Measurements from ENCODE around the gene SLC25A23.

Gene SLC25A23

DNA sequence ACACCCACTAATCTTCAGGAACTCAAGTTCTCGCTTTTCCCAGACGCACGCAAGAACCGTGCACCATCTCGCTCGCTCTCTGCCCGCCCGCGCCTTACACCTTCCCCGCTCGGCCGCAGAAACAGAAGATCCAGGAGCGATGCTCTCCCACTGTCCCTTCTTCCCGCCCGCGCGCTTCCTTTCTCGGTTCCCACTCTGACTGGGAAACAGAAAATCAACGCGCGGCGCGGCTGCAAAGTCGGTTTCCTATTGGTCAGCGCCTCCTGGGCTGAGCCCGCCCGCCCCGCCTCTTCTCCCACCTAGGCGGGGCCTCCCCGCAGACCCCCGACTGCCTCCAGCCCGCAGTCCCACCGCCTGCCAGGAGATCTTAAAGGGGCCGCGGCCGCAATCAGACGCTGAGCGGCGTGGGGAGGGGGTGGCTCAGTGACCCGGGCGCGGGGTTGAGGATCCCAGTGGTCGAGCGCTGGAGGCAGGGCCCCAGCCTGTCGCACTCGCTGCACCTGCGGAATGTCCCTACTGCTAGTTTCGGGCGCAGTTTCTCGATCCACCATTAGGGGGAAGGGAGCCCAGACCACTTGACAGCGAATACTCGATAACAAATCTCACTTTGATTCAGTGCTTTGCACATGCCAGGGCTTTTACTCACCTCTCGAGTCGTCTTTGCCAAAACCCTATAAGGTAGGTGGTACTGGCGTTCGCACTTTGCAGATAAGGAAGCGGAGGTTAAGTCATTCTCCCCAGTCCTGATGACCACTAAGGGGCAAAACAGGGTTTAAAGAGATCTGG is 700 bp upstream of the SLC25A23 start (continued):
- TF ChIP-seq, protein P1, sequence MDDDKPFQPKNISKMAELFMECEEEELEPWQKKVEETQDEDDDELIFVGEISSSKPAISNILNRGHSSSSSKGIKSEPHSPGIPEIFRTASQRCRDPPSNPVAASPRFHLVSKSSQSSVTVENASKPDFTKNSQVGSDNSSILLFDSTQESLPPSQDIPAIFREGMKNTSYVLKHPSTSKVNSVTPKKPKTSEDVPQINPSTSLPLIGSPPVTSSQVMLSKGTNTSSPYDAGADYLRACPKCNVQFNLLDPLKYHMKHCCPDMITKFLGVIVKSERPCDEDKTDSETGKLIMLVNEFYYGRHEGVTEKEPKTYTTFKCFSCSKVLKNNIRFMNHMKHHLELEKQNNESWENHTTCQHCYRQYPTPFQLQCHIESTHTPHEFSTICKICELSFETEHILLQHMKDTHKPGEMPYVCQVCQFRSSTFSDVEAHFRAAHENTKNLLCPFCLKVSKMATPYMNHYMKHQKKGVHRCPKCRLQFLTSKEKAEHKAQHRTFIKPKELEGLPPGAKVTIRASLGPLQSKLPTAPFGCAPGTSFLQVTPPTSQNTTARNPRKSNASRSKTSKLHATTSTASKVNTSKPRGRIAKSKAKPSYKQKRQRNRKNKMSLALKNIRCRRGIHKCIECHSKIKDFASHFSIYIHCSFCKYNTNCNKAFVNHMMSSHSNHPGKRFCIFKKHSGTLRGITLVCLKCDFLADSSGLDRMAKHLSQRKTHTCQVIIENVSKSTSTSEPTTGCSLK (tag by site-specific recombination; IDR thresholded peaks at IDR 0.05): no peak
- TF ChIP-seq ZNF16 (tag by site-specific recombination; IDR thresholded peaks at IDR 0.05; ENCODE audit: low read depth): no peak
- TF ChIP-seq ZNF510 (tag by site-specific recombination; IDR thresholded peaks at IDR 0.05; ENCODE audit: insufficient replicate concordance): no peak
- TF ChIP-seq ZNF664 (tag by site-specific recombination; IDR thresholded peaks at IDR 0.05): 0 out of 2 replicates have a peak, but pooled peaks have one; percentile 11
- peak; percentile 35; the same call in 1 of the 2 replicates for TF ChIP-seq WT1 (tag by site-specific recombination; IDR thresholded peaks at IDR 0.05)
- no peak for TF ChIP-seq ZNF768 (tag by site-specific recombination; IDR thresholded peaks at IDR 0.05)
- TF ChIP-seq, protein P2, sequence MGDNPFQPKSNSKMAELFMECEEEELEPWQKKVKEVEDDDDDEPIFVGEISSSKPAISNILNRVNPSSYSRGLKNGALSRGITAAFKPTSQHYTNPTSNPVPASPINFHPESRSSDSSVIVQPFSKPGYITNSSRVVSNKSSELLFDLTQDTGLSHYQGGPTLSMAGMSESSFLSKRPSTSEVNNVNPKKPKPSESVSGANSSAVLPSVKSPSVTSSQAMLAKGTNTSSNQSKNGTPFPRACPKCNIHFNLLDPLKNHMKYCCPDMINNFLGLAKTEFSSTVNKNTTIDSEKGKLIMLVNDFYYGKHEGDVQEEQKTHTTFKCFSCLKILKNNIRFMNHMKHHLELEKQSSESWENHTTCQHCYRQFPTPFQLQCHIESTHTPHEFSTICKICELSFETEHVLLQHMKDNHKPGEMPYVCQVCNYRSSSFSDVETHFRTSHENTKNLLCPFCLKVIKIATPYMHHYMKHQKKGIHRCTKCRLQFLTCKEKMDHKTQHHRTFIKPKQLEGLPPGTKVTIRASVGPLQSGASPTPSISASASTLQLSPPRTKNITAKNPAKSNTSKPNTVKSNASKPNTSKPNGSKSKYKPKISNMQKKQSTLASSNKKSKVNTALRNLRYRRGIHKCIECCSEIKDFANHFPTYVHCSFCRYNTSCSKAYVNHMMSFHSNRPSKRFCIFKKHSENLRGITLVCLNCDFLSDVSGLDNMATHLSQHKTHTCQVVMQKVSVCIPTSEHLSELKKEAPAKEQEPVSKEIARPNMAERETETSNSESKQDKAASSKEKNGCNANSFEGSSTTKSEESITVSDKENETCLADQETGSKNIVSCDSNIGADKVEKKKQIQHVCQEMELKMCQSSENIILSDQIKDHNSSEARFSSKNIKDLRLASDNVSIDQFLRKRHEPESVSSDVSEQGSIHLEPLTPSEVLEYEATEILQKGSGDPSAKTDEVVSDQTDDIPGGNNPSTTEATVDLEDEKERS (tag by site-specific recombination; IDR thresholded peaks at IDR 0.05): no peak; the same call in 1 of the 2 replicates
- peak; percentile 4; the same call in 1 of the 2 replicates for TF ChIP-seq ZNF654 (tag by site-specific recombination; IDR thresholded peaks at IDR 0.05; ENCODE audit: low read depth)
- TF ChIP-seq ZNF394 (tag by site-specific recombination; IDR thresholded peaks at IDR 0.05; ENCODE audit: borderline replicate concordance): peak; percentile 76; the same call in 1 of the 2 replicates
- TF ChIP-seq OSR2 (tag by site-specific recombination; IDR thresholded peaks at IDR 0.05): no peak
- 0 out of 2 replicates have a peak, but pooled peaks have one; percentile 36 for TF ChIP-seq ZNF423 (tag by site-specific recombination; IDR thresholded peaks at IDR 0.05)
- TF ChIP-seq IKZF3 (tag by site-specific recombination; IDR thresholded peaks at IDR 0.05): peak; percentile 85
- no peak for TF ChIP-seq ZNF157 (tag by site-specific recombination; IDR thresholded peaks at IDR 0.05)
- TF ChIP-seq, protein P3, sequence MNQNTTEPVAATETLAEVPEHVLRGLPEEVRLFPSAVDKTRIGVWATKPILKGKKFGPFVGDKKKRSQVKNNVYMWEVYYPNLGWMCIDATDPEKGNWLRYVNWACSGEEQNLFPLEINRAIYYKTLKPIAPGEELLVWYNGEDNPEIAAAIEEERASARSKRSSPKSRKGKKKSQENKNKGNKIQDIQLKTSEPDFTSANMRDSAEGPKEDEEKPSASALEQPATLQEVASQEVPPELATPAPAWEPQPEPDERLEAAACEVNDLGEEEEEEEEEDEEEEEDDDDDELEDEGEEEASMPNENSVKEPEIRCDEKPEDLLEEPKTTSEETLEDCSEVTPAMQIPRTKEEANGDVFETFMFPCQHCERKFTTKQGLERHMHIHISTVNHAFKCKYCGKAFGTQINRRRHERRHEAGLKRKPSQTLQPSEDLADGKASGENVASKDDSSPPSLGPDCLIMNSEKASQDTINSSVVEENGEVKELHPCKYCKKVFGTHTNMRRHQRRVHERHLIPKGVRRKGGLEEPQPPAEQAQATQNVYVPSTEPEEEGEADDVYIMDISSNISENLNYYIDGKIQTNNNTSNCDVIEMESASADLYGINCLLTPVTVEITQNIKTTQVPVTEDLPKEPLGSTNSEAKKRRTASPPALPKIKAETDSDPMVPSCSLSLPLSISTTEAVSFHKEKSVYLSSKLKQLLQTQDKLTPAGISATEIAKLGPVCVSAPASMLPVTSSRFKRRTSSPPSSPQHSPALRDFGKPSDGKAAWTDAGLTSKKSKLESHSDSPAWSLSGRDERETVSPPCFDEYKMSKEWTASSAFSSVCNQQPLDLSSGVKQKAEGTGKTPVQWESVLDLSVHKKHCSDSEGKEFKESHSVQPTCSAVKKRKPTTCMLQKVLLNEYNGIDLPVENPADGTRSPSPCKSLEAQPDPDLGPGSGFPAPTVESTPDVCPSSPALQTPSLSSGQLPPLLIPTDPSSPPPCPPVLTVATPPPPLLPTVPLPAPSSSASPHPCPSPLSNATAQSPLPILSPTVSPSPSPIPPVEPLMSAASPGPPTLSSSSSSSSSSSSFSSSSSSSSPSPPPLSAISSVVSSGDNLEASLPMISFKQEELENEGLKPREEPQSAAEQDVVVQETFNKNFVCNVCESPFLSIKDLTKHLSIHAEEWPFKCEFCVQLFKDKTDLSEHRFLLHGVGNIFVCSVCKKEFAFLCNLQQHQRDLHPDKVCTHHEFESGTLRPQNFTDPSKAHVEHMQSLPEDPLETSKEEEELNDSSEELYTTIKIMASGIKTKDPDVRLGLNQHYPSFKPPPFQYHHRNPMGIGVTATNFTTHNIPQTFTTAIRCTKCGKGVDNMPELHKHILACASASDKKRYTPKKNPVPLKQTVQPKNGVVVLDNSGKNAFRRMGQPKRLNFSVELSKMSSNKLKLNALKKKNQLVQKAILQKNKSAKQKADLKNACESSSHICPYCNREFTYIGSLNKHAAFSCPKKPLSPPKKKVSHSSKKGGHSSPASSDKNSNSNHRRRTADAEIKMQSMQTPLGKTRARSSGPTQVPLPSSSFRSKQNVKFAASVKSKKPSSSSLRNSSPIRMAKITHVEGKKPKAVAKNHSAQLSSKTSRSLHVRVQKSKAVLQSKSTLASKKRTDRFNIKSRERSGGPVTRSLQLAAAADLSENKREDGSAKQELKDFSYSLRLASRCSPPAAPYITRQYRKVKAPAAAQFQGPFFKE (tag by site-specific recombination; IDR thresholded peaks at IDR 0.05; ENCODE audit: borderline replicate concordance): 0 out of 2 replicates have a peak, but pooled peaks have one; percentile 14
- peak; percentile 97 for TF ChIP-seq ZNF366 (tag by site-specific recombination; conservative IDR thresholded peaks at IDR 0.05)
- TF ChIP-seq, protein P4, sequence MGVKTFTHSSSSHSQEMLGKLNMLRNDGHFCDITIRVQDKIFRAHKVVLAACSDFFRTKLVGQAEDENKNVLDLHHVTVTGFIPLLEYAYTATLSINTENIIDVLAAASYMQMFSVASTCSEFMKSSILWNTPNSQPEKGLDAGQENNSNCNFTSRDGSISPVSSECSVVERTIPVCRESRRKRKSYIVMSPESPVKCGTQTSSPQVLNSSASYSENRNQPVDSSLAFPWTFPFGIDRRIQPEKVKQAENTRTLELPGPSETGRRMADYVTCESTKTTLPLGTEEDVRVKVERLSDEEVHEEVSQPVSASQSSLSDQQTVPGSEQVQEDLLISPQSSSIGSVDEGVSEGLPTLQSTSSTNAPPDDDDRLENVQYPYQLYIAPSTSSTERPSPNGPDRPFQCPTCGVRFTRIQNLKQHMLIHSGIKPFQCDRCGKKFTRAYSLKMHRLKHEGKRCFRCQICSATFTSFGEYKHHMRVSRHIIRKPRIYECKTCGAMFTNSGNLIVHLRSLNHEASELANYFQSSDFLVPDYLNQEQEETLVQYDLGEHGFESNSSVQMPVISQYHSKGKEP (tag by site-specific recombination; IDR thresholded peaks at IDR 0.05): no peak; the same call in 1 of the 2 replicates
- TF ChIP-seq, protein P5, sequence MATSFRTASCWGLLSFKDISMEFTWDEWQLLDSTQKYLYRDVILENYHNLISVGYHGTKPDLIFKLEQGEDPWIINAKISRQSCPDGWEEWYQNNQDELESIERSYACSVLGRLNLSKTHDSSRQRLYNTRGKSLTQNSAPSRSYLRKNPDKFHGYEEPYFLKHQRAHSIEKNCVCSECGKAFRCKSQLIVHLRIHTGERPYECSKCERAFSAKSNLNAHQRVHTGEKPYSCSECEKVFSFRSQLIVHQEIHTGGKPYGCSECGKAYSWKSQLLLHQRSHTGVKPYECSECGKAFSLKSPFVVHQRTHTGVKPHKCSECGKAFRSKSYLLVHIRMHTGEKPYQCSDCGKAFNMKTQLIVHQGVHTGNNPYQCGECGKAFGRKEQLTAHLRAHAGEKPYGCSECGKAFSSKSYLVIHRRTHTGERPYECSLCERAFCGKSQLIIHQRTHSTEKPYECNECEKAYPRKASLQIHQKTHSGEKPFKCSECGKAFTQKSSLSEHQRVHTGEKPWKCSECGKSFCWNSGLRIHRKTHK (tag by site-specific recombination; IDR thresholded peaks at IDR 0.05): no peak
- 0 out of 2 replicates have a peak, but pooled peaks have one; percentile 38 for TF ChIP-seq ZNF837 (tag by site-specific recombination; IDR thresholded peaks at IDR 0.05)
- TF ChIP-seq ZNF600 (tag by site-specific recombination; IDR thresholded peaks at IDR 0.05): peak; percentile 26; the same call in 1 of the 2 replicates
- TF ChIP-seq MZF1 (tag by site-specific recombination; IDR thresholded peaks at IDR 0.05; ENCODE audit: borderline replicate concordance): no peak; the same call in 1 of the 2 replicates
- TF ChIP-seq ZFP37 (tag by site-specific recombination; IDR thresholded peaks at IDR 0.05): peak; percentile 46; the same call in 1 of the 2 replicates
- TF ChIP-seq, protein P6, sequence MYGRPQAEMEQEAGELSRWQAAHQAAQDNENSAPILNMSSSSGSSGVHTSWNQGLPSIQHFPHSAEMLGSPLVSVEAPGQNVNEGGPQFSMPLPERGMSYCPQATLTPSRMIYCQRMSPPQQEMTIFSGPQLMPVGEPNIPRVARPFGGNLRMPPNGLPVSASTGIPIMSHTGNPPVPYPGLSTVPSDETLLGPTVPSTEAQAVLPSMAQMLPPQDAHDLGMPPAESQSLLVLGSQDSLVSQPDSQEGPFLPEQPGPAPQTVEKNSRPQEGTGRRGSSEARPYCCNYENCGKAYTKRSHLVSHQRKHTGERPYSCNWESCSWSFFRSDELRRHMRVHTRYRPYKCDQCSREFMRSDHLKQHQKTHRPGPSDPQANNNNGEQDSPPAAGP (tag by site-specific recombination; IDR thresholded peaks at IDR 0.05): peak; percentile 90

All from HEK293 (cell line).